OCI-LY3 (cell line): ENCODE results near the gene MBL2.

Source experiments
- CTCF ChIP-seq: fragments of 200-600, 300-600 bp; sonication (generic); IDR thresholded peaks from 2 replicates; pipeline ENCODE4 v1.5.1; 2014; ENCODE audit warnings: antibody characterized with exemption, low read length, low read depth
- EZH2phosphoT487 ChIP-seq: fragments of 200-600 bp; shearing (Covaris generic); IDR thresholded peaks from 2 replicates; pipeline ENCODE4 v1.6.1; 2018; ENCODE audit warnings: antibody characterized with exemption, mixed run types, low read depth

GRCh38 chr10:52778511-52779392 is 6.2 kb upstream of the MBL2 start:
- TF ChIP-seq CTCF, result peak; percentile 38
- no peak for TF ChIP-seq EZH2phosphoT487
